WI38 (cell line): ENCODE results near the gene NEK10.

Experiments
- H3K4me3 ChIP-seq: 2 replicates; pipeline ENCODE4 v1.5.1; 2011; ENCODE audit warnings: low read depth, mild to moderate bottlenecking, control low read depth, low read length
- TF ChIP-seq, protein P1 (sequence below): IDR thresholded peaks from 2 replicates; pipeline ENCODE4 v1.5.1; 2012; ENCODE audit warnings: low read depth, mild to moderate bottlenecking, control low read depth, low read length

Gene NEK10

DNA sequence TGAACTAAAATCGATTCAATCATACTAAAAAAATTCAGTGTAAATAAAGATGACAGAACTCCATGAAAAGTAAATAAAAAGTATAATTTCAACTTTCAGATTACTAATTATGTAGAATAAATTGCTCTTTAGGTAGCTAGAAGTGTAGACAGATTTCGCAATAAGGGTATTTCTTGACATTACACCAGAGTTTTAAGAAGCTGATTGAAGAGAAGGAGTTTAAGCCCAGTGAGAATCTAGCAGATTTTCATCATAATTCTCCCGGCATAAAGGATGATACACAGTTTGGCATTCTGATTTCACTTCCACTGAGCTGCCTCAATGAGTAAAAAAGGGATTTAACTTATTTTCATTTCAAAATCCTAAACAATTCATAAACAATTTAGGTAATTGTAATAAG is 259.2 kb downstream of the NEK10 start:
- TF ChIP-seq, protein P1, sequence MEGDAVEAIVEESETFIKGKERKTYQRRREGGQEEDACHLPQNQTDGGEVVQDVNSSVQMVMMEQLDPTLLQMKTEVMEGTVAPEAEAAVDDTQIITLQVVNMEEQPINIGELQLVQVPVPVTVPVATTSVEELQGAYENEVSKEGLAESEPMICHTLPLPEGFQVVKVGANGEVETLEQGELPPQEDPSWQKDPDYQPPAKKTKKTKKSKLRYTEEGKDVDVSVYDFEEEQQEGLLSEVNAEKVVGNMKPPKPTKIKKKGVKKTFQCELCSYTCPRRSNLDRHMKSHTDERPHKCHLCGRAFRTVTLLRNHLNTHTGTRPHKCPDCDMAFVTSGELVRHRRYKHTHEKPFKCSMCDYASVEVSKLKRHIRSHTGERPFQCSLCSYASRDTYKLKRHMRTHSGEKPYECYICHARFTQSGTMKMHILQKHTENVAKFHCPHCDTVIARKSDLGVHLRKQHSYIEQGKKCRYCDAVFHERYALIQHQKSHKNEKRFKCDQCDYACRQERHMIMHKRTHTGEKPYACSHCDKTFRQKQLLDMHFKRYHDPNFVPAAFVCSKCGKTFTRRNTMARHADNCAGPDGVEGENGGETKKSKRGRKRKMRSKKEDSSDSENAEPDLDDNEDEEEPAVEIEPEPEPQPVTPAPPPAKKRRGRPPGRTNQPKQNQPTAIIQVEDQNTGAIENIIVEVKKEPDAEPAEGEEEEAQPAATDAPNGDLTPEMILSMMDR, result no peak
- no peak overlapping the region for H3K4me3 ChIP-seq

GRCh38 chr3:27108322-27108721 is 260.9 kb downstream of the NEK10 start:
- H3K4me3 ChIP-seq, result no peak overlapping the region
- TF ChIP-seq, protein P1, result no peak

GRCh38 chr3:27105904-27106303 is 263.3 kb downstream of the NEK10 start:
- TF ChIP-seq, protein P1, result no peak
- H3K4me3 ChIP-seq, result no peak overlapping the region

DNA sequence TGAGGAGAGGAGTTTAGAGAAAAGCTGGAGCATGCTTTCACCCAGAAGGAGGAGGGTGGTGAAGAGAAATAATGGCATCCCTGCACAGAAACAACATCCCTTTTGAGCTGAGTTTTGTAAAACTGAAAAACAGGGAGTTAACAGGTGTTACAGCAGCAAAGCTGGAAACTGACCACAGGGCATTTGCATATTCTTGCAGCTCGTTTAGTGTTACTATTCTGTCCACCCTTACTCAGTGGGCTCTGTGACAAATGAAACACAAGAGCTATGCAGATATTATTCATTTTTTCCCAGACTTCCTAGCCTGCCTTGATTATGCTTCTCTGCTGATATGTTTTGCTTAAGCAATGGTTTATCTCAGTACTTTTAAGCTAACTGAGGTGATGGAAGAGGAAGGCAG is 272.0 kb downstream of the NEK10 start:
- TF ChIP-seq, protein P1, result no peak
- H3K4me3 ChIP-seq, result no peak overlapping the region

DNA sequence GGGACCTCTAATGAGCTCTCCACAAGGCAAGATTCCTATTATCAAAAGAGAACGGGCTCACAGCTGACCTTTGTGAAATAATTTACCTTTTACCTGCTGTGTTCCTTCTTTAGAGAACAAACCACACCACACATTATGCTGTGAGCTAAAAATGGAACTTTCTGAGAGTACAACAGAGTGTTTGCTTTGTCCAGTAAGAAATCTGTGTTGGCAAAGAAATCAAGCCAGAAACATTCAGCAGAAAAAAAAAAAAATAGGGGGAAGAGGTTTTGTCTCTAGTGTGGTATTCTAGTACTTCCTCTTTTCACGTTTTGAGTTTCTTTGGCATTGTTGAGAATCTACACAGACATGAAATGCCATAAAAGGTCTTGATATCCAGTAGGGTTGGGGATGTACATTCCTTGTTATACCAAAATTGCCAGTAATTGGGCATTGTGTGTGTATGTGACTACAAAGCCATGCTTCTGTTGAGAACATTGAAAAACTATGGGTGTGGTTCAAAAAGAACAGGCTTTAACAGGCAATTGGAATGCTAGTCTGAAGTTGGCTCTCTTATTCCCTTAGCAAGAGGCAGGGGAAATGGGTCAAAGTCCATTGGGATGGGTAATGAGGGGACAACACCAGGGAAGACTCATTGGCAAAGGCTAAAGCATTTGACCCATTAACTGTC is 273.5 kb downstream of the NEK10 start:
- TF ChIP-seq, protein P1, result no peak
- H3K4me3 ChIP-seq, result no peak overlapping the region

- TF ChIP-seq, protein P1, result no peak
- H3K4me3 ChIP-seq, result no peak overlapping the region
Measured at GRCh38 chr3:27094721-27095120, 274.5 kb downstream of the NEK10 start.

DNA sequence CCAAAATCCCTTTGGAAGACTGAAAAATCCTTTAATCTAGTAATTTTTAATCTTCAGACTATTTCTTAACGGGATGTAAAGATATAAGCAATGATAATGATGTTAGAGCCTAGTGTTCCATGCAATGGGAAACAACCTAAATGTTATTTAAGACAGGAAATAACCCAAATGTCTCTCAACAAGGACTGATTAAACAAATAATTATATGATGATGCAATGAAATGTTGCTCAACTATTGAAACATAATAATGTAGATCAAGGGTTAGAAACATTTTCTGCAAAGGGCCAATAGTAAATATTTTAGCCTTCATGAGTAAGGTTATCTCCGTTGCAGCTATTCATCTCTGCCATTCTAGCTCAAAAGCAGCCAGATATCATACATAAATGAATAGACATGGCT is 275.4 kb downstream of the NEK10 start:
- H3K4me3 ChIP-seq, result no peak overlapping the region
- TF ChIP-seq, protein P1, result no peak
